HepG2 (cell line): ENCODE data around the gene FGL2. TPM values are rescaled to one million over a fixed set of nuclear protein-coding genes. Genes with fewer than 3 reads are reported as not detected.

Experiments
- MTA1 ChIP-seq: sonication (generic); formaldehyde crosslinking; IDR thresholded peaks from 2 replicates; pipeline ENCODE4 v1.4.0; 2020; ENCODE audit warnings: missing genetic modification reagents, mild to moderate bottlenecking, borderline replicate concordance
- RAD51 ChIP-seq: fragments of 450-650 bp; IDR thresholded peaks from 2 replicates; pipeline ENCODE4 v1.6.1; 2016; ENCODE audit warnings: borderline replicate concordance
- ZNF589 ChIP-seq: sonication (generic); formaldehyde crosslinking; conservative IDR thresholded peaks from 2 replicates; pipeline ENCODE4 v1.8.0; 2022; ENCODE audit warnings: mild to moderate bottlenecking, moderate library complexity, missing genetic modification reagents
- ZNF616 ChIP-seq: sonication (generic); formaldehyde crosslinking; IDR thresholded peaks from 2 replicates; pipeline ENCODE4 v1.5.0; 2020; ENCODE audit warnings: low read depth, mild to moderate bottlenecking, missing genetic modification reagents
- polyA plus RNA-seq, 8 experiments: library from polyadenylated mRNA; depleted of rRNA in 3 of 8; stranded (reverse) in 7 of 8; unstranded in 1 of 8; fragments of >200 nt; fragmentation: Illumina TruSeq in 4 of 8; extraction: Trizol in 4 of 8; gene quantifications; 2 replicates each; pipeline versions ENCODE4 v1.2.1 to v1.2.3, GENCODE V29; 2011 to 2016; ENCODE audit warnings: low read depth in 4 of 8, missing spikeins in 1 of 8, mixed read lengths in 1 of 8; ENCODE audit not compliant: insufficient read depth in 1 of 8
- total RNA-seq, 5 experiments: library from RNA; depleted of rRNA; stranded (reverse); fragments of >200 nt; fragmentation: Illumina TruSeq; extraction: Trizol; gene quantifications; 2 replicates each; pipeline ENCODE4 v1.2.3, GENCODE V29; 2016; ENCODE audit warnings: low read depth in 1 of 5
- TF ChIP-seq, protein P1 (sequence below): sonication (generic); formaldehyde crosslinking; IDR thresholded peaks from 2 replicates; pipeline ENCODE4 v1.4.0; 2020; ENCODE audit warnings: low read depth, mild to moderate bottlenecking, missing genetic modification reagents
- TF ChIP-seq, protein P2 (sequence below): sonication (generic); formaldehyde crosslinking; IDR thresholded peaks from 2 replicates; pipeline ENCODE4 v1.5.0; 2020; ENCODE audit warnings: missing genetic modification reagents, mild to moderate bottlenecking, borderline replicate concordance
- TF ChIP-seq, protein P3 (sequence below): sonication (generic); formaldehyde crosslinking; IDR thresholded peaks from 2 replicates; pipeline ENCODE4 v1.4.0; 2020; ENCODE audit warnings: mild to moderate bottlenecking, missing genetic modification reagents

FGL2 gene
- total and polyA plus RNA-seq, 2 of the 13 experiments (the other 11 are each of a cell fraction or from before 2014, with no cell fraction given): 0.04 to 0.15 TPM

DNA sequence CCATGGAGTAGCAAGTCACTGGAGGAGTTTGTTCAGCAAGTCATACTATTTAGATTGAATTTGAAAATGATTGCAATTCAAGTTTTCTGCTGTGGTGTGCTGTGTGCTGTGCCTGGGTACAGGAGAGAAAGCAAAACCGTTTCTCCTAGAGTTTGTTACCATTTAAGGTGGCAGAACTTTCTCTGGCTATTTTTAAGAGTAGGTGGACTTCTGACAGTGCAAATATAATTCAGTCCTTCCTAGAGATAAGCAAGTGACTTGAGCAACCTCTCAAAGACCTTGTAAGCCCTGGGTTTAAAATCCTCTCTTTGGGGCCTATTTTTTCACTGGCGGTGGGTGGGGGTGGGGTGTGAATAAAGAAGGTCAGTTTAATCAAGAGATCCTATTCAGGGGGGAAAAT is 42.9 kb upstream of the FGL2 start (continued):
- TF ChIP-seq, protein P1, sequence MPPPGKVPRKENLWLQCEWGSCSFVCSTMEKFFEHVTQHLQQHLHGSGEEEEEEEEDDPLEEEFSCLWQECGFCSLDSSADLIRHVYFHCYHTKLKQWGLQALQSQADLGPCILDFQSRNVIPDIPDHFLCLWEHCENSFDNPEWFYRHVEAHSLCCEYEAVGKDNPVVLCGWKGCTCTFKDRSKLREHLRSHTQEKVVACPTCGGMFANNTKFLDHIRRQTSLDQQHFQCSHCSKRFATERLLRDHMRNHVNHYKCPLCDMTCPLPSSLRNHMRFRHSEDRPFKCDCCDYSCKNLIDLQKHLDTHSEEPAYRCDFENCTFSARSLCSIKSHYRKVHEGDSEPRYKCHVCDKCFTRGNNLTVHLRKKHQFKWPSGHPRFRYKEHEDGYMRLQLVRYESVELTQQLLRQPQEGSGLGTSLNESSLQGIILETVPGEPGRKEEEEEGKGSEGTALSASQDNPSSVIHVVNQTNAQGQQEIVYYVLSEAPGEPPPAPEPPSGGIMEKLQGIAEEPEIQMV (CRISPR knock-in tag): no peak
- TF ChIP-seq MTA1 (CRISPR knock-in tag) (no peak), ZNF616 (CRISPR knock-in tag) (no peak), RAD51 (no peak), ZNF589 (CRISPR knock-in tag) (no peak)
- TF ChIP-seq, protein P2, sequence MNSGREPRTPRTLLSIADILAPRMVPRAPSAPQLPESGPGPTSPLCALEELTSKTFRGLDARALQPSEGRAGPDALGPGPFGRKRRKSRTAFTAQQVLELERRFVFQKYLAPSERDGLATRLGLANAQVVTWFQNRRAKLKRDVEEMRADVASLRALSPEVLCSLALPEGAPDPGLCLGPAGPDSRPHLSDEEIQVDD (CRISPR knock-in tag): no peak
- TF ChIP-seq, protein P3, sequence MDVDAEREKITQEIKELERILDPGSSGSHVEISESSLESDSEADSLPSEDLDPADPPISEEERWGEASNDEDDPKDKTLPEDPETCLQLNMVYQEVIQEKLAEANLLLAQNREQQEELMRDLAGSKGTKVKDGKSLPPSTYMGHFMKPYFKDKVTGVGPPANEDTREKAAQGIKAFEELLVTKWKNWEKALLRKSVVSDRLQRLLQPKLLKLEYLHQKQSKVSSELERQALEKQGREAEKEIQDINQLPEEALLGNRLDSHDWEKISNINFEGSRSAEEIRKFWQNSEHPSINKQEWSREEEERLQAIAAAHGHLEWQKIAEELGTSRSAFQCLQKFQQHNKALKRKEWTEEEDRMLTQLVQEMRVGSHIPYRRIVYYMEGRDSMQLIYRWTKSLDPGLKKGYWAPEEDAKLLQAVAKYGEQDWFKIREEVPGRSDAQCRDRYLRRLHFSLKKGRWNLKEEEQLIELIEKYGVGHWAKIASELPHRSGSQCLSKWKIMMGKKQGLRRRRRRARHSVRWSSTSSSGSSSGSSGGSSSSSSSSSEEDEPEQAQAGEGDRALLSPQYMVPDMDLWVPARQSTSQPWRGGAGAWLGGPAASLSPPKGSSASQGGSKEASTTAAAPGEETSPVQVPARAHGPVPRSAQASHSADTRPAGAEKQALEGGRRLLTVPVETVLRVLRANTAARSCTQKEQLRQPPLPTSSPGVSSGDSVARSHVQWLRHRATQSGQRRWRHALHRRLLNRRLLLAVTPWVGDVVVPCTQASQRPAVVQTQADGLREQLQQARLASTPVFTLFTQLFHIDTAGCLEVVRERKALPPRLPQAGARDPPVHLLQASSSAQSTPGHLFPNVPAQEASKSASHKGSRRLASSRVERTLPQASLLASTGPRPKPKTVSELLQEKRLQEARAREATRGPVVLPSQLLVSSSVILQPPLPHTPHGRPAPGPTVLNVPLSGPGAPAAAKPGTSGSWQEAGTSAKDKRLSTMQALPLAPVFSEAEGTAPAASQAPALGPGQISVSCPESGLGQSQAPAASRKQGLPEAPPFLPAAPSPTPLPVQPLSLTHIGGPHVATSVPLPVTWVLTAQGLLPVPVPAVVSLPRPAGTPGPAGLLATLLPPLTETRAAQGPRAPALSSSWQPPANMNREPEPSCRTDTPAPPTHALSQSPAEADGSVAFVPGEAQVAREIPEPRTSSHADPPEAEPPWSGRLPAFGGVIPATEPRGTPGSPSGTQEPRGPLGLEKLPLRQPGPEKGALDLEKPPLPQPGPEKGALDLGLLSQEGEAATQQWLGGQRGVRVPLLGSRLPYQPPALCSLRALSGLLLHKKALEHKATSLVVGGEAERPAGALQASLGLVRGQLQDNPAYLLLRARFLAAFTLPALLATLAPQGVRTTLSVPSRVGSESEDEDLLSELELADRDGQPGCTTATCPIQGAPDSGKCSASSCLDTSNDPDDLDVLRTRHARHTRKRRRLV (CRISPR knock-in tag): no peak
- TF ChIP-seq, all 625 proteins: peak for 0
